B cell (primary cell): ENCODE results near the gene AGXT2.

ENCODE experiments used
- CTCF ChIP-seq: fragments of 200-600 bp; IDR thresholded peaks from one replicate; pipeline ENCODE4 v1.8.0; 2022; ENCODE audit warnings: antibody characterized with exemption, mild to moderate bottlenecking
- EZH2 ChIP-seq: IDR thresholded peaks from 2 replicates; pipeline ENCODE4 v1.6.1; 2012; ENCODE audit warnings: borderline replicate concordance, low read depth, mild to moderate bottlenecking, moderate library complexity, low read length; ENCODE audit not compliant: insufficient read depth, poor library complexity, severe bottlenecking

DNA sequence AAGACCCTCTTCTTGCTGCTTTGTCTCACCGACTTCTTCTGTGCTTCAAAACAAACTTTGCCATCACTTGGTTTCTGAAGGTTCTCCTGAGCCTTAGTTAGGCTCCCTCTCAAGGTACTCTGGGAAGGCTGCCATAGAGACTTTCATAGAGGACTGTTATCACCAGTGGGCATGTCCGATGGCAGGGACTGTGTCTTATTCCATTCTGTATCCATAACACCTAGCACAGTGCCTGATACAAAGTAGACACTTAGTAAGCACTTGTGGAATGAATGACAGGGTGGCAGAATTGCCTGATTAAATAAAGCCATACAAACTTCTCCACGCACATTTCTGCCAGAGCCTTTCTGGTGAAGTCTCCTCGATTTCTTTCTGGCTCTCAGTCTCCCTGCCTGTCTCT is 32.7 kb downstream of the AGXT2 start:
- TF ChIP-seq EZH2 (no peak), CTCF (no peak)
